IMR-90 (cell line): ENCODE measurements around the gene VSNL1. TPM values are rescaled to one million over a fixed set of nuclear protein-coding genes. Genes with fewer than 3 reads are reported as not detected.

Source experiments
- ATAC-seq: fragments of 200-7000 bp; cut with Tn5 transposase; 2 replicates; pipeline ENCODE4 v1.9.1; 2020; ENCODE audit warnings: low read depth, mild to moderate bottlenecking, moderate library complexity
- BruUV-seq: library from RNA; stranded (reverse); fragments of 400-500 nt; replicated peaks from 2 replicates; lab custom pipeline; 2021; lab: Mats Ljungman, UMichigan
- CTCF ChIA-PET: fragments of 300-600 bp; formaldehyde crosslinking; extraction: SDS; loops from one replicate; lab custom pipeline; 2021; ENCODE audit warnings: antibody characterized with exemption; lab: Yijun Ruan, JAX
- POLR2A ChIA-PET: fragments of 300-600 bp; sonication (Branson Sonifier 250); formaldehyde crosslinking; loops from one replicate; lab custom pipeline; 2022; ENCODE audit warnings: antibody characterized with exemption; ENCODE audit not compliant: unreplicated experiment; lab: Charles Lee
- DNase-seq: peaks from one replicate; pipeline ENCODE4 v3.0.0; 2013
- H2AFZ ChIP-seq: replicated peaks from 2 replicates; pipeline ENCODE3; 2013; ENCODE audit warnings: low read length, mild to moderate bottlenecking; ENCODE audit not compliant: poor library complexity
- H2AK5ac ChIP-seq: 2 replicates; pipeline ENCODE4 v1.6.1; 2013; ENCODE audit warnings: low read depth, low read length, inconsistent platforms
- H2AK9ac ChIP-seq: replicated peaks from 2 replicates; pipeline ENCODE3; 2013; ENCODE audit warnings: mild to moderate bottlenecking, low read depth, low read length, moderate library complexity; ENCODE audit not compliant: poor library complexity
- H2BK120ac ChIP-seq: 2 replicates; pipeline ENCODE4 v1.6.1; 2013; ENCODE audit warnings: low read depth, low read length, inconsistent platforms
- H2BK15ac ChIP-seq: 3 replicates; pipeline ENCODE4 v1.6.1; 2013; ENCODE audit warnings: low read depth, low read length, inconsistent platforms
- H2BK20ac ChIP-seq: 2 replicates; pipeline ENCODE4 v1.6.1; 2013; ENCODE audit warnings: low read depth, mild to moderate bottlenecking, inconsistent platforms, low read length, moderate library complexity
- H2BK5ac ChIP-seq: 2 replicates; pipeline ENCODE4 v1.6.1; 2013; ENCODE audit warnings: mild to moderate bottlenecking, low read depth, low read length, inconsistent platforms; ENCODE audit not compliant: poor library complexity, severe bottlenecking
- H3K14ac ChIP-seq: replicated peaks from 2 replicates; pipeline ENCODE4 v1.6.1; 2013; ENCODE audit warnings: low read depth, low read length, inconsistent platforms
- H3K18ac ChIP-seq: 2 replicates; pipeline ENCODE4 v1.6.1; 2013; ENCODE audit warnings: low read depth, low read length, control low read depth
- H3K23ac ChIP-seq: 2 replicates; pipeline ENCODE4 v1.6.1; 2013; ENCODE audit warnings: low read depth, low read length, inconsistent platforms
- H3K27ac ChIP-seq: 2 replicates; pipeline ENCODE4 v1.5.1; 2013; ENCODE audit warnings: mild to moderate bottlenecking, control low read depth, low read length; ENCODE audit not compliant: insufficient read depth
- H3K27me3 ChIP-seq: 2 replicates; pipeline ENCODE4 v1.6.1; 2013; ENCODE audit warnings: low read length; ENCODE audit not compliant: control insufficient read depth, insufficient read depth
- H3K36me3 ChIP-seq: 2 replicates; pipeline ENCODE4 v1.6.1; 2013; ENCODE audit warnings: low read length, mixed read lengths; ENCODE audit not compliant: control insufficient read depth, insufficient read depth
- H3K4ac ChIP-seq: 2 replicates; pipeline ENCODE4 v1.6.1; 2013; ENCODE audit warnings: low read depth, low read length, inconsistent platforms
- H3K4me1 ChIP-seq: 2 replicates; pipeline ENCODE4 v1.6.1; 2013; ENCODE audit warnings: low read length, mixed read lengths; ENCODE audit not compliant: control insufficient read depth, insufficient read depth
- H3K4me2 ChIP-seq: 2 replicates; pipeline ENCODE4 v1.6.1; 2013; ENCODE audit warnings: low read depth, mild to moderate bottlenecking, control low read depth, low read length, moderate library complexity
- H3K4me3 ChIP-seq: 2 replicates; pipeline ENCODE4 v1.5.1; 2013; ENCODE audit warnings: low read depth, mild to moderate bottlenecking, control low read depth, low read length, moderate library complexity; ENCODE audit not compliant: insufficient read depth
- H3K56ac ChIP-seq: 2 replicates; pipeline ENCODE4 v1.6.1; 2013; ENCODE audit warnings: low read length, inconsistent platforms; ENCODE audit not compliant: insufficient read depth; ENCODE audit errors: extremely low read depth
- H3K79me1 ChIP-seq, 2 experiments: 2 replicates each; pipeline ENCODE4 v1.6.1; 2013; ENCODE audit warnings: low read length in 2 of 2, inconsistent platforms in 1 of 2, low read depth in 1 of 2
- H3K9ac ChIP-seq: 2 replicates; pipeline ENCODE4 v1.6.1; 2013; ENCODE audit warnings: low read depth, low read length, control low read depth
- H3K9me1 ChIP-seq: 2 replicates; pipeline ENCODE4 v1.6.1; 2013; ENCODE audit warnings: low read length, inconsistent platforms; ENCODE audit not compliant: insufficient read depth
- H3K9me3 ChIP-seq: 2 replicates; pipeline ENCODE4 v1.6.1; 2013; ENCODE audit warnings: low read length; ENCODE audit not compliant: control insufficient read depth, insufficient read depth
- H4K20me1 ChIP-seq: 2 replicates; pipeline ENCODE4 v1.6.1; 2013; ENCODE audit warnings: low read length, inconsistent platforms; ENCODE audit not compliant: insufficient read depth
- H4K5ac ChIP-seq: 2 replicates; pipeline ENCODE4 v1.6.1; 2013; ENCODE audit warnings: mild to moderate bottlenecking, low read depth, low read length, control low read depth
- H4K8ac ChIP-seq, 2 experiments: 2 replicates each; pipeline ENCODE4 v1.6.1; 2013; ENCODE audit warnings: low read depth in 2 of 2, low read length in 2 of 2, control low read depth in 1 of 2, inconsistent platforms in 1 of 2
- H4K91ac ChIP-seq: 2 replicates; pipeline ENCODE4 v1.6.1; 2013; ENCODE audit warnings: low read depth, low read length, inconsistent platforms; ENCODE audit not compliant: insufficient read depth
- BHLHE40 ChIP-seq: fragments of 150-350 bp; IDR thresholded peaks from 2 replicates; pipeline ENCODE4 v1.6.1; 2016; ENCODE audit warnings: mild to moderate bottlenecking, low read depth, low read length
- CEBPB ChIP-seq: IDR thresholded peaks from 2 replicates; pipeline ENCODE4 v1.6.1; 2012; ENCODE audit warnings: low read depth, low read length, improper control_type of control experiment
- CHD1 ChIP-seq: IDR thresholded peaks from 2 replicates; pipeline ENCODE4 v1.6.1; 2012; ENCODE audit warnings: low read depth, low read length, improper control_type of control experiment
- FOS ChIP-seq: fragments of 150-350 bp; IDR thresholded peaks from 2 replicates; pipeline ENCODE4 v1.6.1; 2016; ENCODE audit warnings: low read depth, low read length
- MAFK ChIP-seq: IDR thresholded peaks from 2 replicates; pipeline ENCODE4 v1.6.1; 2012; ENCODE audit warnings: low read depth, low read length, improper control_type of control experiment
- MAZ ChIP-seq: IDR thresholded peaks from 2 replicates; pipeline ENCODE4 v1.6.1; 2012; ENCODE audit warnings: low read depth, mild to moderate bottlenecking, low read length, improper control_type of control experiment, moderate library complexity, borderline replicate concordance
- MXI1 ChIP-seq: IDR thresholded peaks from 2 replicates; pipeline ENCODE4 v1.6.1; 2012; ENCODE audit warnings: low read depth, mild to moderate bottlenecking, low read length, moderate library complexity, borderline replicate concordance
- NFE2L2 ChIP-seq: fragments of 150-350 bp; IDR thresholded peaks from 2 replicates; pipeline ENCODE4 v1.6.1; 2016; ENCODE audit warnings: low read depth, mild to moderate bottlenecking, low read length
- POLR2A ChIP-seq: IDR thresholded peaks from 2 replicates; pipeline ENCODE4 v1.6.1; 2012; ENCODE audit warnings: mild to moderate bottlenecking, low read depth, low read length
- RCOR1 ChIP-seq: IDR thresholded peaks from 2 replicates; pipeline ENCODE4 v1.6.1; 2012; ENCODE audit warnings: mild to moderate bottlenecking, low read length, improper control_type of control experiment; ENCODE audit not compliant: insufficient replicate concordance
- RFX5 ChIP-seq: IDR thresholded peaks from 2 replicates; pipeline ENCODE4 v1.8.0; 2012; ENCODE audit warnings: low read depth, mild to moderate bottlenecking, low read length, moderate library complexity
- SMC3 ChIP-seq: fragments of 150-350 bp; IDR thresholded peaks from 2 replicates; pipeline ENCODE4 v1.6.1; 2016; ENCODE audit warnings: low read depth, mild to moderate bottlenecking, antibody characterized with exemption, low read length, moderate library complexity
- USF2 ChIP-seq: fragments of 150-350 bp; IDR thresholded peaks from 2 replicates; pipeline ENCODE4 v1.6.1; 2017; ENCODE audit warnings: mild to moderate bottlenecking, antibody characterized with exemption, low read length, low read depth
- WGBS, 2 experiments: methylation state at CpG; one replicate each; pipeline versions ENCODE4 v1.1.5 to v1.1.7; 2013; ENCODE audit warnings: missing lambda C conversion rate in 2 of 2; ENCODE audit not compliant: insufficient read length in 1 of 2; ENCODE audit errors: extremely low coverage in 2 of 2; 5-methylcytosine and 5-hydroxymethylcytosine counted together
- dilution Hi-C: fragments of 300-500 bp; cut with HindIII; formaldehyde crosslinking; loops from one replicate; pipeline ENCODE4 v1.14.3; 2018; ENCODE audit warnings: low sequenced_read_pairs; ENCODE audit not compliant: unreplicated experiment
- in situ Hi-C: fragments of 300-500 bp; cut with MboI; formaldehyde crosslinking; loops from 3 replicates; pipeline ENCODE4 v1.14.3; 2019; ENCODE audit warnings: low sequenced_read_pairs, inconsistent platforms, mixed read lengths
- intact Hi-C: fragments of 100-400 bp; cut with micrococcal nuclease; formaldehyde crosslinking; loops from 2 replicates; pipeline ENCODE4 v1.10.0; 2022
- polyA plus RNA-seq, 3 experiments: library from polyadenylated mRNA; depleted of rRNA; stranded (reverse); fragments of >200 nt; gene quantifications; 2 replicates each; pipeline ENCODE4 v1.2.3, GENCODE V29; 2012; ENCODE audit warnings: low replicate concordance in 1 of 3
- total RNA-seq: library from RNA; depleted of rRNA; stranded (reverse); fragments of >200 nt; gene quantifications from 2 replicates; pipeline ENCODE4 v1.2.3, GENCODE V29; 2012

VSNL1 gene
- total and polyA plus RNA-seq, 2 of the 4 experiments (the other 2 are of a cell fraction), result 0.32 to 0.36 TPM

- TF ChIP-seq BHLHE40, result 0 out of 2 replicates have a peak, but pooled peaks have one; percentile 59
- peak; percentile 23; the same call in 1 of the 2 replicates for TF ChIP-seq MAFK
These were observed 102.6 kb downstream of the VSNL1 start (continued) for GRCh38 chr2:17643031-17643615.

- dilution Hi-C loops (no loop called here), in situ Hi-C loops (no loop called here), intact Hi-C loops (no loop called here)
- H3K4ac ChIP-seq, result peak overlapping the region; percentile 11; the same call in 1 of the 2 replicates
- no peak overlapping the region for H3K23ac ChIP-seq
- H3K4me1 ChIP-seq, result peaks cover 21% of the 10 kb centered on the region
- H3K9me3 ChIP-seq, result no peaks in the 10 kb centered on the region
- POLR2A ChIA-PET, result interaction anchor here (1.4 kb wide), 1 partner anchor 9 kb away, joined by 6 read pairs; no protein-coding TSS in a partner anchor
- H4K5ac ChIP-seq, result no peak overlapping the region
- no peak overlapping the region for H2AK9ac ChIP-seq
- peaks cover 24% of the 10 kb centered on the region for H3K9me1 ChIP-seq
- H2AK5ac ChIP-seq, result peak overlapping the region; percentile 33; the same call in 1 of the 2 replicates
- peak overlapping the region; percentile 31; the same call in 1 of the 3 replicates for H2BK15ac ChIP-seq
- BruUV-seq, result no TSS peak
- H4K20me1 ChIP-seq, result no peaks in the 10 kb centered on the region
- no peaks in the 10 kb centered on the region for H3K27me3 ChIP-seq
- 0 out of 2 replicates have a peak overlapping the region, but pooled peaks have one; percentile 24 for H3K14ac ChIP-seq
- ATAC-seq (peak; percentile 24), DNase-seq (peak; percentile 41)
- no peak overlapping the region for H4K8ac ChIP-seq
- no peak overlapping the region for H3K9ac ChIP-seq
- no peak overlapping the region for H3K4me2 ChIP-seq
- no peaks in the 10 kb centered on the region for H3K79me1 ChIP-seq
- no peak overlapping the region for H3K4me3 ChIP-seq
- peak overlapping the region; percentile 48 for H2BK120ac ChIP-seq
- CTCF ChIA-PET, result interaction anchor here (0.6 to 2.6 kb wide), 10 partner anchors 8 to 108 kb away, joined by 3 to 27 read pairs (median 4); no protein-coding TSS in a partner anchor
- H2AFZ ChIP-seq, result peak overlapping the region; percentile 23
- peak overlapping the region; percentile 40 for H2BK5ac ChIP-seq
- 60% methylated on average over 1 of the region's 4 CpGs; no CpG with 5 or more reads in 1 of the 2 experiments for WGBS, 2 experiments
- no peak overlapping the region for H2BK20ac ChIP-seq
- no peaks in the 10 kb centered on the region for H3K36me3 ChIP-seq
- no peak overlapping the region; the same call in 1 of the 2 replicates for H3K18ac ChIP-seq
- H3K56ac ChIP-seq, result peak overlapping the region; percentile 7; the same call in 1 of the 2 replicates
- peak overlapping the region; percentile 32; the same call in 1 of the 2 replicates for H4K91ac ChIP-seq
- H3K27ac ChIP-seq, result peak overlapping the region; percentile 9; the same call in 1 of the 2 replicates
- TF ChIP-seq FOS (no peak), RCOR1 (no peak), CEBPB (no peak), SMC3 (no peak), MAZ (no peak), MXI1 (no peak), CHD1 (no peak), MAFK (no peak), POLR2A (no peak), BHLHE40 (no peak), USF2 (no peak), NFE2L2 (no peak), RFX5 (no peak)
These were observed 104.7 kb downstream of the VSNL1 start for GRCh38 chr2:17644997-17645720.
